SK-N-SH treated with all-trans-retinoic acid at 6 μM for 48 hours (cell line): ENCODE results near the gene SH2D3A.

Source experiments
- ARNTL ChIP-seq: fragments of 450-650 bp; formaldehyde crosslinking; IDR thresholded peaks from 2 replicates; pipeline ENCODE4 v1.5.0; 2020; ENCODE audit warnings: low read depth, mild to moderate bottlenecking, moderate library complexity, borderline replicate concordance
- BACH2 ChIP-seq: fragments of 250-450 bp; sonication (Bioruptor Pico); IDR thresholded peaks from 2 replicates; pipeline ENCODE4 v1.9.0; 2021; ENCODE audit warnings: mild to moderate bottlenecking, borderline replicate concordance
- ESRRG ChIP-seq: fragments of 250-450 bp; sonication (Bioruptor Pico); IDR thresholded peaks from 2 replicates; pipeline ENCODE4 v1.6.1; 2021; ENCODE audit warnings: mild to moderate bottlenecking
- ISL1 ChIP-seq: fragments of 250-450 bp; sonication (Bioruptor Pico); IDR thresholded peaks from 2 replicates; pipeline ENCODE4 v2.1.2; 2022; ENCODE audit warnings: mild to moderate bottlenecking, moderate library complexity
- ZFP3 ChIP-seq: fragments of 250-450 bp; sonication (Bioruptor Pico); IDR thresholded peaks from 2 replicates; pipeline ENCODE4 v1.5.0; 2020; ENCODE audit warnings: mild to moderate bottlenecking, moderate library complexity
- TF ChIP-seq, protein P1 (sequence below): fragments of 250-450 bp; sonication (Bioruptor Pico); IDR thresholded peaks from 2 replicates; pipeline ENCODE4 v1.5.1; 2020; ENCODE audit warnings: low read depth, mild to moderate bottlenecking, moderate library complexity

DNA sequence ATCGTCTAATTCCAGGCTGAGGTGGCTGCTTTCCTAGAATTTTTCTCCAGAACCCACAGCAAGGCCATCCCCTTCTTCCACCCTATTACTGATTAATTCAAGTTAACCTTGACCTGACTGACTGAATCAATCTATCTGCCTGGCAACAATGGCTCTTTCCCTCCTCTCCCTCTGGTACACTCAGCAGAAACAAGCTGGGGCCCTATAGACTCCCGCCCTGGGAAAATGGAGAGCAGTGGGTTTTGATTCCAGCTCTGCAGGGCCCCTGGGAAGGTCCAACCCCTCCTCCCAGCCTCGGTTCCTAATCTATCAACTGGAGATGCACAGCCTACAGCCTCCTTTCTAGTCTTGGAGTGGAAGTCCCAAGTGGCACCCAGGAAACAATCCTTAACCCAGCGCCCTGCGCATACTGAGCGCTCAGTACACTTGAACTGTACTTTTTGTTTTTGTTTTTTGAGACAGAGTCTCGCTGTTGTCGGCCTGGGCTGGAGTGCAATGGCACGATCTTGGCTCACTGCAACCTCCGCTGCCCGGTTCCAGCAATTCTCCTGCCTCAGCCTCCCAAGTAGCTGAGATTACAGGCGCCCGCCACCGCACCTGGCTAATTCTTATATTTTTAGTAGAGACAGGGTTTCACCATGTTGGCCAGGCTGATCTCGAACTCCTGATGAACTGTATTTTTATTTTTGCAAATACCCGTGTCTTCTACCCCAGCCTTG is 41.6 kb downstream of the SH2D3A start:
- TF ChIP-seq BACH2 (no peak), ZFP3 (CRISPR knock-in tag) (no peak), ESRRG (CRISPR knock-in tag) (no peak), ISL1 (CRISPR knock-in tag) (no peak), ARNTL (CRISPR knock-in tag) (no peak)
- TF ChIP-seq, protein P1, sequence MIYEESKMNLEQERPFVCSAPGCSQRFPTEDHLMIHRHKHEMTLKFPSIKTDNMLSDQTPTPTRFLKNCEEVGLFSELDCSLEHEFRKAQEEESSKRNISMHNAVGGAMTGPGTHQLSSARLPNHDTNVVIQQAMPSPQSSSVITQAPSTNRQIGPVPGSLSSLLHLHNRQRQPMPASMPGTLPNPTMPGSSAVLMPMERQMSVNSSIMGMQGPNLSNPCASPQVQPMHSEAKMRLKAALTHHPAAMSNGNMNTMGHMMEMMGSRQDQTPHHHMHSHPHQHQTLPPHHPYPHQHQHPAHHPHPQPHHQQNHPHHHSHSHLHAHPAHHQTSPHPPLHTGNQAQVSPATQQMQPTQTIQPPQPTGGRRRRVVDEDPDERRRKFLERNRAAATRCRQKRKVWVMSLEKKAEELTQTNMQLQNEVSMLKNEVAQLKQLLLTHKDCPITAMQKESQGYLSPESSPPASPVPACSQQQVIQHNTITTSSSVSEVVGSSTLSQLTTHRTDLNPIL (CRISPR knock-in tag), result no peak
